WERI-Rb-1 (cell line): ENCODE results near the gene AXDND1.
"Not testable (repeated sequence)": the region's sequence is repeated elsewhere in the genome, so short reads cannot be mapped to it uniquely, and the experiment has no call there.

Experiments
- DNase-seq: peaks from one replicate; pipeline ENCODE4 v3.0.0-alpha.2; 2020
- H3K27ac ChIP-seq: fragments of 250-450 bp; sonication (Bioruptor Pico); 2 replicates; pipeline ENCODE4 v1.5.1; 2020; ENCODE audit warnings: mild to moderate bottlenecking, moderate library complexity
- H3K27me3 ChIP-seq: fragments of 250-450 bp; sonication (Bioruptor Pico); 2 replicates; pipeline ENCODE4 v1.5.1; 2021; ENCODE audit warnings: mild to moderate bottlenecking, low read depth, moderate library complexity; ENCODE audit not compliant: insufficient read depth, severe bottlenecking
- H3K36me3 ChIP-seq: fragments of 250-450 bp; sonication (Bioruptor Pico); 2 replicates; pipeline ENCODE4 v1.5.1; 2020; ENCODE audit warnings: mild to moderate bottlenecking, moderate library complexity
- H3K4me3 ChIP-seq: 2 replicates; pipeline ENCODE4 v1.5.1; 2011; ENCODE audit warnings: low read depth, mild to moderate bottlenecking, control low read depth, low read length
- H3K9me3 ChIP-seq: fragments of 250-450 bp; sonication (Bioruptor Pico); 2 replicates; pipeline ENCODE4 v1.5.1; 2021; ENCODE audit warnings: mild to moderate bottlenecking, moderate library complexity; ENCODE audit not compliant: severe bottlenecking
- CTCF ChIP-seq: IDR thresholded peaks from 2 replicates; pipeline ENCODE4 v1.5.1; 2011; ENCODE audit warnings: low read depth, mild to moderate bottlenecking, control low read depth, inconsistent platforms, low read length

Gene AXDND1

GRCh38 chr1:179372160-179372559, 6.4 kb downstream of the AXDND1 start:
- Histone ChIP-seq H3K36me3 (no peaks in the 10 kb centered on the region), H3K4me3 (no peak overlapping the region), H3K27ac (no peak overlapping the region), H3K9me3 (no peaks in the 10 kb centered on the region), H3K27me3 (no peaks in the 10 kb centered on the region)
- DNase-seq: no peak
- TF ChIP-seq CTCF: no peak

DNA sequence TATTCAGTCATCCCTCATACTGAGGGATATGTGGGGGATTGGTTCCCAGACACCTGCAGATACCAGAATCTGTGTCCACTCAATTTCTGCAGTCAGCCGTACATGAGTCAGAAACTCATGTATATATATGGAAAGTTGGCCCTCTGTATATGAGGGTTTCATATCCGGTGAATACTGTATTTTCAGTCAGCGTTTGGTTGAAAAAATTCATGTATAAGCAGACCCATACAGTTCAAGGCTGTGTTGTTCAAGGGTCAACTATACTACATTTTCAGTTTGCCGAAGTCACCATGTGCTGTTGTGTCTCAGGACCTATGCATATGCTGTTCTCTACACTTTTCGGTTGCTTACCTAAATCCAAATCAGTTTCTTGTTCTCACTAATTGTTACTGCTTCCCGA, 10.5 kb downstream of the AXDND1 start:
- TF ChIP-seq CTCF: no peak
- H3K9me3 ChIP-seq: no peaks in the 10 kb centered on the region

DNA sequence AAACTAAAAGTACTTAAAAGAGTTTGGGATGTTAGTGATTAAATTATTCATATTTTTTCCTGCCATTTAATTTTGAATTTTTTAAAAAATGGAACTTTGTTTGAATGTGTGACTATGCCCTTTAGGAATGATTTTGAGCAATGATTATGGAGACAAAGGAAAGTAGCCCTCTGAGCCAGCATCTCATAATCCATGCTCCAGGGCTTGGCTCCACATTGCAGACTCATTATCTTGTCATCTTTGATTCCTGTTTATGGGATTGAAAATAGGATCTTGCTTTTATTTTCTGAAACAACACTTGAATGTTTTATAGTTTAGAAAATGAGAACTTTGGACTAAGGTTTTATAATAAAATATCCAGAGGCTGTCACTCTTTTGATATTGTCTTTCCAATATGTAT, 14.5 kb downstream of the AXDND1 start:
- no peak for DNase-seq
- Histone ChIP-seq H3K27me3 (no peaks in the 10 kb centered on the region), H3K4me3 (no peak overlapping the region), H3K27ac (no peak overlapping the region), H3K36me3 (no peaks in the 10 kb centered on the region), H3K9me3 (no peaks in the 10 kb centered on the region)
- TF ChIP-seq CTCF: no peak

More for the DNA sequence above, 10.5 kb downstream of the AXDND1 start:
- DNase-seq: no peak
- Histone ChIP-seq H3K4me3 (no peak overlapping the region), H3K27ac (no peak overlapping the region), H3K36me3 (no peaks in the 10 kb centered on the region), H3K27me3 (no peaks in the 10 kb centered on the region)

DNA sequence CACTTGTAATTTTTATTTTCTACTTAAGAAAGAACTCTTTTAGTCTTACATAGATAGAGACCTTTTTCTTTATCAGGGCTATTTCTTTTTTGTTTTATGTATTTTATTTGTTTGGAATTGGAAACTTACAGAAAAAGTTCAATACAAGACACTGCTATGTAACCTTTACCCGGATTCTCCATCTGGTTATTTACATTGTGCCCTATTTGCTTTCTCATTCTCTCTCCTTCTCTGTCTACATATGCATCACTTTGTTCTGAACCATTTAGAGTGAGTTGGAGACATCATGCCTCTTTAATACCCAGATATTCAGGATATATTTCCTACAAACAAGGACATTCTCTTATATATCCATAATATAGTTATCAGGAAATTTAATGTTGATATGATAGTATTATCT, 18.3 kb downstream of the AXDND1 start:
- Histone ChIP-seq H3K4me3 (no peak overlapping the region), H3K36me3 (no peaks in the 10 kb centered on the region), H3K27ac (no peak overlapping the region), H3K27me3 (no peaks in the 10 kb centered on the region), H3K9me3 (no peaks in the 10 kb centered on the region)
- no peak for DNase-seq
- TF ChIP-seq CTCF: no peak

- Histone ChIP-seq H3K9me3 (no peaks in the 10 kb centered on the region), H3K36me3 (no peaks in the 10 kb centered on the region), H3K27me3 (no peaks in the 10 kb centered on the region), H3K27ac (no peak overlapping the region), H3K4me3 (no peak overlapping the region)
- no peak for TF ChIP-seq CTCF
- no peak for DNase-seq
These were observed 19.7 kb downstream of the AXDND1 start for GRCh38 chr1:179385510-179385909.

GRCh38 chr1:179393721-179394120, 27.9 kb downstream of the AXDND1 start:
- H3K9me3 ChIP-seq: no peaks in the 10 kb centered on the region
- DNase-seq: no peak
- no peak overlapping the region for H3K4me3 ChIP-seq
- no peaks in the 10 kb centered on the region for H3K27me3 ChIP-seq
- H3K36me3 ChIP-seq: no peaks in the 10 kb centered on the region
- no peak overlapping the region for H3K27ac ChIP-seq
- no peak for TF ChIP-seq CTCF

- not testable (repeated sequence) for H3K36me3 ChIP-seq, H3K27ac ChIP-seq, H3K9me3 ChIP-seq, DNase-seq, H3K4me3 ChIP-seq, H3K27me3 ChIP-seq
These were observed 33.6 kb downstream of the AXDND1 start for GRCh38 chr1:179399399-179399798.

GRCh38 chr1:179417760-179418159, 52.0 kb downstream of the AXDND1 start:
- H3K4me3 ChIP-seq, H3K36me3 ChIP-seq, DNase-seq, H3K27me3 ChIP-seq, H3K27ac ChIP-seq, H3K9me3 ChIP-seq: not testable (repeated sequence)

DNA sequence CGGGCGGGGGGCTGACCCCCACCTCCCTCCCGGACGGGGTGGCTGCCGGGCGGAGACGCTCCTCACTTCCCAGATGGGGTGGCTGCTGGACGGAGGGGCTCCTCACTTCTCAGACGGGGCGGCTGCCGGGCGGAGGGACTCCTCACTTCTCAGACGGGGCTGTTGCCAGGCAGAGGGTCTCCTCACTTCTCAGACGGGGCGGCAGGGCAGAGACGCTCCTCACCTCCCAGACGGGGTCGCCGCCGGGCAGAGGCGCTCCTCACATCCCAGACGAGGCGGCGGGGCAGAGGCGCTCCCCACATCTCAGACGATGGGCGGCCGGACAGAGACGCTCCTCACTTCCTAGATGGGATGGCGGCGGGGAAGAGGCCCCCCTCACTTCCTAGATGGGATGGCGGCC, 52.9 kb downstream of the AXDND1 start:
- DNase-seq, H3K9me3 ChIP-seq, H3K27me3 ChIP-seq, H3K27ac ChIP-seq, H3K4me3 ChIP-seq, H3K36me3 ChIP-seq: not testable (repeated sequence)
